IPS-NIHi7 (cell line): ENCODE data around the gene HORMAD2.
"Not testable (repeated sequence)": the region's sequence is repeated elsewhere in the genome, so short reads cannot be mapped to it uniquely, and the experiment has no call there.

Source experiments
- DNase-seq: peaks from one replicate; pipeline ENCODE4 v3.0.0; 2012; ENCODE audit warnings: mixed read lengths; ENCODE audit errors: extremely low spot score

The HORMAD2 gene

GRCh38 chr22:30188911-30189310 lies 108.6 kb downstream of the HORMAD2 start:
- no peak for DNase-seq

GRCh38 chr22:30190574-30190973 lies 110.3 kb downstream of the HORMAD2 start:
- no peak for DNase-seq

GRCh38 chr22:30191040-30191701 lies 110.9 kb downstream of the HORMAD2 start:
- no peak for DNase-seq

GRCh38 chr22:30192427-30192826 lies 112.2 kb downstream of the HORMAD2 start:
- DNase-seq, result no peak

- DNase-seq, result no peak
These were observed 112.9 kb downstream of the HORMAD2 start for GRCh38 chr22:30193031-30193775.

- no peak for DNase-seq
These were observed 115.2 kb downstream of the HORMAD2 start for GRCh38 chr22:30195245-30196140.

GRCh38 chr22:30196141-30196879 lies 116.0 kb downstream of the HORMAD2 start:
- peak; percentile 86 for DNase-seq

GRCh38 chr22:30196880-30197336 lies 116.6 kb downstream of the HORMAD2 start:
- peak; percentile 34 for DNase-seq

- DNase-seq, result no peak
These were observed 117.1 kb downstream of the HORMAD2 start for GRCh38 chr22:30197389-30197788.

GRCh38 chr22:30198152-30198825 lies 118.0 kb downstream of the HORMAD2 start:
- DNase-seq, result no peak

GRCh38 chr22:30198921-30199320 lies 118.7 kb downstream of the HORMAD2 start:
- no peak for DNase-seq

- not testable (repeated sequence) for DNase-seq
These were observed 120.6 kb downstream of the HORMAD2 start for GRCh38 chr22:30200905-30201304.

GRCh38 chr22:30201945-30202344 lies 121.7 kb downstream of the HORMAD2 start:
- DNase-seq, result no peak

- no peak for DNase-seq
These were observed 122.3 kb downstream of the HORMAD2 start for GRCh38 chr22:30202531-30203006.

- DNase-seq, result no peak
These were observed 123.9 kb downstream of the HORMAD2 start for GRCh38 chr22:30204015-30204741.

GRCh38 chr22:30204742-30205111 lies 124.5 kb downstream of the HORMAD2 start:
- no peak for DNase-seq

GRCh38 chr22:30205281-30206115 lies 125.2 kb downstream of the HORMAD2 start:
- DNase-seq, result no peak

GRCh38 chr22:30206944-30207343 lies 126.7 kb downstream of the HORMAD2 start:
- DNase-seq, result peak; percentile 80
